Stimulated activated naive CD8-positive, alpha-beta T cell treated with anti-CD3 and anti-CD28 coated beads, Interleukin-15, Interleukin-2, amounts not matched to agents 100 U/mL and 50 U/mL, for 24 hours (primary cell): ENCODE measurements around the gene PCIF1.
"Not testable (repeated sequence)": the region's sequence is repeated elsewhere in the genome, so short reads cannot be mapped to it uniquely, and the experiment has no call there.

Experiments
- ATAC-seq: fragments of 150-1000 bp; cut with Tn5 transposase; one replicate; pipeline ENCODE4 v1.10.0; 2021
- DNase-seq: peaks from one replicate; pipeline ENCODE4 v3.0.0; 2021

PCIF1 gene

DNA sequence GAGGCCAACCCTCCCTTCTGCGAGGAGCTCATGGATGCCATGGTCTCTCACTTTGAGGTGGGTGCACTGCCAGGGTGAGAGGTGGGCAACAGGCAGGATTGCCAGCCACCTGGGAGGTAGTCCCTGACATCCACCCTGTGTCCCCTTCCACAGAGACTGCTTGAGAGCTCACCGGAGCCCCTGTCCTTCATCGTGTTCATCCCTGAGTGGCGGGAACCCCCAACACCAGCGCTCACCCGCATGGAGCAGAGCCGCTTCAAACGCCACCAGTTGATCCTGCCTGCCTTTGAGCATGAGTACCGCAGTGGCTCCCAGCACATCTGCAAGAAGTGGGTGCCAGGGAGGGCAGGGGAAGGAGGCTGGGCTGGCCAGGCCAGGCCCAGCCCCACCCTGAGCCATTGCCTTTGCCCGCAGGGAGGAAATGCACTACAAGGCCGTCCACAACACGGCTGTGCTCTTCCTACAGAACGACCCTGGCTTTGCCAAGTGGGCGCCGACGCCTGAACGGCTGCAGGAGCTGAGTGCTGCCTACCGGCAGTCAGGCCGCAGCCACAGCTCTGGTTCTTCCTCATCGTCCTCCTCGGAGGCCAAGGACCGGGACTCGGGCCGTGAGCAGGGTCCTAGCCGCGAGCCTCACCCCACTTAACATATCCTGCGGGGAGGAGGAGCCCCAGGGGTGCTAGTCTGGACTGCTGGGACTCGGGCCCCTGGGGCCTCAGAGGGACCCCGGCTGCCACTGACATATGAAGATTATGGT, 12.8 kb downstream of the PCIF1 start:
- DNase-seq (no peak), ATAC-seq (no peak)

DNA sequence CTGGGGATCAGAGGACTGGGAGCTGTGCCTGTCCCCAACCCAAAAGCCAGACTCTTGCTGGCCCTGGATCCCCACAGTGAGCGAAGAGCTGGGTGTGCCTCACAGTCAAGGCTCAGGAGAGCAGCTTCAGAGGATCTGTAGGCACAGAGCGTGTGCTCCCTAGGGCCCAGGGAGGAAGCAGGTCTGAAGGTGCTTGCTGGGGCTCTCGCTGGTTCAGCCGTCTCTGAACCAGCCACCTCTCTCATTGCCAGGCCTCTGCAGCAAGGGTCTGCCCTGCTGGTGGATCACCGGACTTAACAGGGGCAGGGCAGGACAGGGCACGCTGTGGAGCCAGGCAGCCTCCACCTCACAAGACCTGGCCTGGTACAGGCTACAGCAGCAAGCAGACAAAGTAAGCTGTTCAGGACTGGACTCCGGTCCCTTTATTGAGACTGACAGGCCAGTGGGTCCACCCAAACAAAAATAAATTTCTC, 13.8 kb downstream of the PCIF1 start:
- no peak for DNase-seq
- no peak for ATAC-seq

DNA sequence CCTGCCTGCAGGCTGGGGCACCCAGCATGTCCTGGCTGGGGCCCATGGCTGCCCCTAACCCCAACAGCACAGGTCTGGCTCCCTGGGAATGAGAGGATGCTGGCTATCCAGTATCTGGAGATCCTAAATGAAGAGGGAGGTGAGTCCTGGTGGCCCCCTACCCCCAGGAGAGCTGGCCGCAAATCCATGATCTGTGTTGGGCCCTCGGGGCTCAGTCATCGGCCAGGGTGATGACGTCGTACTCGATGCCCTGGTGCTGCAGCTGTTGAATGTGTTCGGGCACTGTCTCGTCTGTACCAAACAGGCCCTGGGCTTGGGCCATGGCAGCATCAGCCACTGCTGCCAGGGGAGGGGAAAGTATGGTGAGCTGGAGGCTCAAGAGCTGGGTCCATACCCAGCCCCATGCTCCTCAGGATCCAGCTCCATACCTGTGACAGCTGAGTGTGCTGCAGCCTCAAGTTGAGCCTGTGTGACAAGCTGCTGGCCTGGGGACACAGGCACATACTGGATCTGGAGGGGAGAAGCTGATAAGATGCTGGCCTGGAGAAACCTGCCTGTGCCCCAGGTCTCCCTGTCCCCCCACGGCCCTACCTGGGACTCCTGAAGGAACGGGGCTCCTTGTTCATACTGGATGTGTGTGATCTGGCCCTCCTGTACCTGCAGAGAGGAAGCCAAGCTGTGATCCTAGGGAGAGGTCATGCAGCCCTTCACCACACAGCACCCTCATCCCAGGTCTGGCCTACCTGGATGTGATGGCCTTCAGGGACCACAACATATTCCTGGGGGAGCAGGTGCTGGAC, 14.5 kb downstream of the PCIF1 start:
- no peak for ATAC-seq
- DNase-seq: no peak

DNA sequence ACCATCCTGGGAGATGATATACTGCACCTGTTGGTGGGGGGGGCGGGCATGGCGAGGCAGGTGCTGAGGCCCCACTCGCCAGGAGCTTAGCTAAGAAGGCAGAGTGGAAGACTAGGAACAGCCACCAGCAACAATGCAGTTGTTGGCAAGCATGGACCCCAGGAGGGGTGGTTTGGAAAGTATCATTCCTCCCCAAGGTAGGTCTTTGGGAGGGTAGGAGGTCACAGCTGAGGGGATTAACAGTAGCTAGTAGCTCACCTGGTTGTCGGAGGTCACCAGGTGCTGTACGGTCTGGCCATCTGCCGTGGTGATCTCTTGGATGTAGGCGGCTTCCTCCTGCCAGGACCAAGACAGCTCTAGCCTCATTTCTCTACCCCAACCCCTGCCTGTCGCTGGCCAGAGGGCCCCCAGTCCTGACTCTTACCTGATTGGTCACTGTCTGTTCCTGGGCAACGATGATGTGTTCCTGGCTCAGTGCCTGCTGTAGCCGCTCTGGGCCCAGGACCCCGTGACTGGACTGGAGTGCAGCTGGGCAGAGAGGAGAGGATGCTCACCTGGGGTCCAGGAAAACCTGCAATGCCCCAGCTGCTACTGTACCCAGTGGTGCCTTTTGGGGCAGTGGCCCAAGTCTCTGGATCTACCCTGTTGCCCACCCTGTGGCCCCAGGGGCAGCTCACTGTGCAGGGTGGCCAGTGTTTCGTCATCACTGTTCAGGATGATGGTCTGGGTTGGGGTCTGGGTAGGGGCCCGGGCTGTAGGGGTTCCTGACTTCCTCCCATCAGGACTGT, 15.3 kb downstream of the PCIF1 start:
- DNase-seq (no peak), ATAC-seq (no peak)

DNA sequence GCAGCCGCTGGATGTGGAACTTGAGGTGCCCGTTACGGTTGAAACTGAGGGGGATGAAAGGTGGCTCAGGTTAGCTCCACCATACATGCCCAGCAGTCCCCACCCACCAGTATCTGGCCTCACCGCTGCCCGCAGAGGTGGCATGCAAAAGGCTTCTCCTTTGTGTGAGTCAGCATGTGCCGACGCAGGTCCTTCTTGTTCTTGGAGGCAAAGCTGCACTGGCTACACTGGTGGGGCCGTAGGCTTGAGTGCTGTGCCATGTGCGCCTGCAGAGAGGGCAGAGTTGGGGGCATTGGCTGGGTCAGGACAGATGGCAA, 15.8 kb downstream of the PCIF1 start:
- DNase-seq (no peak), ATAC-seq (no peak)

DNA sequence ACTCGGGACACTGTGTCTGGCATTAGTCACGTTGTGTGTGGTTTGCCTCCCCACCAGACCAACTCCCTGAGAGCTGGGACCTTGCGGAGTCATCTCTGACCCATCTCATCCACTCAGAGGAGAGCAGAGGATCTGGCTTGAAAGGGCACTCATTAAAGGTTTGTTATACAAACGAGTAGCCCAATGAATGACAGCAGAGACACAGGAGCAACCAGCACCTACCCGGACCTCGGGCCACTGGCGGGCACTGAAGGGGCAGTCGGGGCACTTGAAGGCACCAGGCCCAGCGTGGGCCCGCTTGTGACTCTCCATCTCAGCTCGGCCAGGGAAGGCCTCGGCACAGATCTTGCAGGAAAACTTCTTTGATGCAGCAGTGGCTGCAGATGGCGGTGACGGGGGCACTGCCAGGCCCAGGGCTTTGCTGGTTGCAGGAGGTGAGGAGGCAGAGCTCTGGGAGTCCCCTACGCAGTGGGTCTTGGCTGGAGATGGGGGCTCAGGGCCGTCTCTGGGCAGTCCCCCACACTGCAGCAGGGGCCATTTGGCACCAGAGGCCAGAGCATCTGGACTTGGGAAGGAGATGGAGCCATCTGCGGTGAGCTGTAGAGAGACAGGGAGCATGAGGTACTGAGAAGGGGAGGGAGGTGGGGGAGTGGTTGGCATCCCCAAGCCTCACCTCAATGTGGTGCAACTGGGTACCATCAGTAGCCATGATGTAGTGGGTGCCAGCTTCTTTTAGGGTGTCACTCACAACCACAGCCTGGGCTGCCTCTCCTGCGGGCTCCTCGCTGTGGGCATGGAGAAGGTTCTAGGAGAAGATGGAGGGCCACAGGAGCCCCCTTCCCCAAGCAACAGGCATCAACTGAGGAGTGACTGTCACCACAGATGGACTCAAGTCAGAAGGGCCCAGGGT, 17.7 kb downstream of the PCIF1 start:
- no peak for ATAC-seq

DNA sequence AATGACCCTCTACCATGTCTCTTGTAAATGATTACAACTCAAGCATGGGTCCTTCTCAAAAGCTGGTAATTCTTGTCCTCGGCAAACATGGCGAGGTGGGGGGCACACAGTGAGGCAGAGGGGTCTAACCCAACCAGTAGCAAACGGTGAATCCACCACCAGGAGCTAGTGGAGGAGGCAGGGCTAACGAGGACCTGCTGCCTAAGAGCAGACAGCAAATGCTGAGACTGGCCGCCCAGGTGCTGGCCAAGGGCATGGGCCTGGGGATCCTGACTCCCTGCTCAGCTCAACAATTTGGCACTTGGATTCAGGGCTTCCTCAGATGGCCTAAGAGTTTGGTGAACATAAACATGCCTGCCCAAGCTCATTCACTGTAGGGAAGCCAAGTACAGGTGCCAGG, 18.4 kb downstream of the PCIF1 start:
- DNase-seq (no peak), ATAC-seq (no peak)

More for the DNA sequence above, 17.7 kb downstream of the PCIF1 start:
- no peak for DNase-seq

DNA sequence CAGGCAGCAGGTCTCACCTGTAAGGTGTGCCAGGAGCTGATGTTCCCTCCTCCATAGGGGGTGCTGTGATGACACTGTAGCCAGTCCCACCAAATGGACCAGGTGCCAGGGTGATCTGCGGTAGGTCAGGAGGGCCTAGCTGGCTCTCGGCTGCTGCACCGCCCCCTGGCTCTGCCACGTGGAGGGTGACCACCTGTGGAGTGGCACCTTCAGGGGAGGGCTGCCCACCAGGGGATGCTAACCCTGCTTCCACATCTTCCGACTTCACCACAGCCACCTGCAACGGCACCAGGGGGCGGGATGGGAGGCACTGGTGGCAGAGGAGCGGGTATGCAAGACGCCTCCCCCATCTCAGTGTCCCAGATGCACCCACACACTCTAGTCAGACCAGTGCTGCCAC, 19.2 kb downstream of the PCIF1 start:
- ATAC-seq (no peak), DNase-seq (no peak)

DNA sequence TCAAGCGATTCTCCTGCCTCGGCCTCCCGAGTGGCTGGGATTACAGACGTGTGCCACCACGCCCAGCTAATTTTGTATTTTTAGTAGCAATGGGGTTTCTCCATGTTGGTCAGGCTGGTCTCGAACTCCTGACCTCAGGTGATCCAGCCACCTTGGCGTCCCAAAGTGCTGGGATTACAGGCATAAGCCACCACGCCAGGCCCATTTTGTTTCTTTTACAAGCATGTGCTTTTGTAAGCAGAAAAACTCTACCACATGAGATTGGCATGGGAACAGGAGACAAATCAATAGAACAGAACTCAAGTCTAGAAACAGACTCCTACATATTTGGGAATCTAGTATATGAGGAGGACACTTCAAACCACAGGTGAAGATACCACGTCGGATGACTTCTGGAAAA, 21.8 kb downstream of the PCIF1 start:
- not testable (repeated sequence) for ATAC-seq

DNA sequence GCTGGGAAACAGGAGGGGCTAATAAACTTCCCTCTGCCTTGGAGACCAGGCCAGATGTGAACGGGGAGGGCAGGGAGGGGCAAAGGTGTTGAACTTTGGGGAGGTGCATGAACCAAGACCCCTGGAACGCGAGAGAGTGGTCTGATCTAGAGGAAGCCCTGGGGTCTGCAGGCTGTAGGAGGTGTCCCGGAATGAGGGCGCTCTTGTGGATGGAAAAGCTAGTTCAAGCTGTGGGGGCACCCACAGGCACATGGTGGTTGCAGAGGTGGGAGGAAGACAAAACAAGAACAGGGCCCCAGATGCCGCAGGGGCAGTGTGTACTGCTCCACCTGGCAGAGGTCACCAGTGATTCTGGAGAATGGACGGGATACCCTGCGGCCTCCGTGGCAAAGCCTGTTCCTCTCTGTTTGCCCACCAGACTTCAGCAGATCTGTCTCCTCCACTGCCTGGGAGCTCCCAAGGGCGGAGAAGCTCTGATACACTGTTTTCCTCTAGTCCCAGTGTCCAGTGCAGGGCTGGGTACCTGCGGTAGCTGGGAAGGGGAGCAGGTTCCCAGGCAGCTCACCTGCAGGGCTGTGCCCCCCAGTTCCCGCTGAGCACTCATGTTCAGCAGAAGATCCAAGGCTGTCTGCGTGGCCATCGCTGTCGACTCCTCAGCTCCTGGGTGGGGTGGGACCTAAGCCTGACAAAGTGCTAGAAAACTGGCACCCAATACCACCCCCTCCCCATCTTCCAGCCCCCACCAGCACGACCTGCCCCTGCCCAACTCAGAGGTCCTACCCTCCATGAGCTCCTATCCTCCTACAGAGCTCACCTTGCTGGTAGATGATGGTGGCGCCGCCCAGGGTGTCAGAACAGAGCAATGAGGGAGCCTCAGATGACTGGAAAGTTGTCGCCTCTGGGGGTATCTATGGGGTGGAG, 22.8 kb downstream of the PCIF1 start:
- DNase-seq (no peak), ATAC-seq (no peak)

More for the DNA sequence above, 21.8 kb downstream of the PCIF1 start:
- not testable (repeated sequence) for DNase-seq

DNA sequence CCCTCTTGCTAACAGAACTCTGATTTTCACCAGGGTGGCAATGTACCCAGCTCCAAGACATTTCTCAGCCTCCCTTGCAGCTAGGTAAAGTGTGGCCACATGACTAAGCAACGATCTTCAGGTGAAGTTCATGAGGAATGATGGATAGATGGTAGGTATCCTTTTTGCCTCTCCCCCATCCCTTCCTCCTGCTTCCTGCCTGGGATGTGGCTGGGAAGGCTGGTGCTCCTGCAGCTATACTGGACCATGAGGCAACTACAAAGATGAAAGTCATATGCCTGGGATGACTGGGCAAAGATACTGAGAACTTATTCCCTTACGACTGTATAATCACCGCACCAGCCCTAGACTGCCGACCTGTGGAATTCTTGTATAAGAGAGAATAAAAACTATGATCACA, 24.1 kb downstream of the PCIF1 start:
- DNase-seq: no peak

DNA sequence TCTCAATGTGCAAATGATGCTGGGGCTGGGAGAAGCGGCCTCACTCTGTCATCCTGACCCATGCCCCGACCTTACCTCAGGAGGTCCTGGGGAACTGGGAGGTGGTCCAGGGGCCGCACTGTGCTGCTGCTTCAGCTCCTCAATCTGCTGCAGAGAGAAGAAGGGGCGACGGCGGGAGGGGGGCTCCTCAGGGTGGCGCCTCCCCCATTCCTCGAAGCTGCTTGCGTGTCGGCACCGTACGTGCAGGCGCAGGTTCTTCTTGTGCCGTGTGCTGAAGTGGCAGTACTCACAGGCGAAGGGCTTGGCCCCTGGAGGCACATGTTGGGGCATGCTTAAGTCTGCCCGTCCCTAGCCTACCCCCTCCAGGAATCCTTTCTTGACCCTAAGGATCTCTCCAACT, 24.6 kb downstream of the PCIF1 start:
- DNase-seq (no peak), ATAC-seq (no peak)

More for the DNA sequence above, 24.1 kb downstream of the PCIF1 start:
- no peak for ATAC-seq

DNA sequence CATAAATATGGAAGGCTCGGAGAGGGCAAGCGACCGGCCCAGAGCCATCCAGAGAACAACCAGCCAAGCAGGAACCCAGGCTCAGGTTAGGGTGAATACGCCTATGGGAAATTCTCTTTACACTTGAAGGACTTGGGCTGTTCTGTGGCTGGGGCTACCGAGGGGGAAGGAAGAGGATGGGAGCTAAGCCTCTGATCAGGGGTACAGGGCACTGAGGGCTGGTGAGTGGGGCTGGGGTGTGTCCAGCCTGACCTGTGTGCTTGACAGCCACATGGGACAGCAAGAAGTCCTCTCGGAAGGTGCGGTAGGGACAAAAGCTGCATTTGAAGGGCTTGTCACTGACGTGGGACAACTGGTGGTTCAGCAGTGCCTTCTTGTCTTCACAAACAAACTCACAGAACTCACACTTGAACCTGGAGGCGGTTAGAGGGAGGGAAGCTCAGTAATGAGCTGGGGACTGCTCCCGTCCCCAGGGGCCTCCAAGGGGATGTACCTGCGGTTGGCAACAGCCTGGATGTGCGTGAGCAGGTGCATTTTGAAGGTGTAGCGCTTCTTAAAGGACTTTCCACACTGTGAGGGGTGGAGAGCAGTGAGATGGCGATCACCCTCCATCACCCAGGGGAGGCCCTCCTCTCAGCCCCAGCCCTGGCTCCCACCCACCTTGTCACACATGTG, 25.6 kb downstream of the PCIF1 start:
- DNase-seq (no peak), ATAC-seq (no peak)

DNA sequence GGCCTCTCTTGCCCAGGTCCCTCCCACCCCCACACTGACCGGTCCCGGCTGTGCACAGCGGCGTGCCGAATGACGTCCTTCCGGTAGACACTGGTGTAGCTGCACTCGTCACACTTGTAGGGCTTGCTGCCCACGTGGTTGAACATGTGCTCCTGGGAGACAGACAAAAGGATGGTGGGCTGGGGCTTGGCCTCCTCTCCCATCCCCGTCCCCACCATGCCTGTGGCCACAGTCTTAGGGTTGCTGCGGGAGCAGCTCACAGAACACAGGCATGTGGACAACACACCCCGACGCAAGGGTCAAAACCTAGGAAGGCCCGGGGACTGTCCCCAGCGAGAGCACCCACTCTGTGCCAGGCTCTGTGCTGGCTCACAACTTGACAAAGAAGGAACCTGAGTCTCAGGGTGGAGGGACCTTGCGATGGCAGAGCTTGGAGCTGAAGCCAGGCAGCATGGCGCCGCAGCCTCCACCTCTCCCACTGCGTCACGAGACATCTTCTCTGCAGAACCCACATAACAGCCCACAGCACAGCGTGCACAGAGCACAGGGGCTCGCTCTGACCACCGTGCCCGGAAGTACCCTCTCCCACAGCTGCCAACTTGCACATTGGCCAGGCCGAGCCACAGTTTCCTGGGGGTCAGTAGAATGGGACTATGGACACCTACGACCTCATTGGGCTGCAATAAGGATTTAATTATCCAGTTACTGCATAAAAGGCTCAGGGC, 27.7 kb downstream of the PCIF1 start:
- ATAC-seq (no peak), DNase-seq (no peak)

DNA sequence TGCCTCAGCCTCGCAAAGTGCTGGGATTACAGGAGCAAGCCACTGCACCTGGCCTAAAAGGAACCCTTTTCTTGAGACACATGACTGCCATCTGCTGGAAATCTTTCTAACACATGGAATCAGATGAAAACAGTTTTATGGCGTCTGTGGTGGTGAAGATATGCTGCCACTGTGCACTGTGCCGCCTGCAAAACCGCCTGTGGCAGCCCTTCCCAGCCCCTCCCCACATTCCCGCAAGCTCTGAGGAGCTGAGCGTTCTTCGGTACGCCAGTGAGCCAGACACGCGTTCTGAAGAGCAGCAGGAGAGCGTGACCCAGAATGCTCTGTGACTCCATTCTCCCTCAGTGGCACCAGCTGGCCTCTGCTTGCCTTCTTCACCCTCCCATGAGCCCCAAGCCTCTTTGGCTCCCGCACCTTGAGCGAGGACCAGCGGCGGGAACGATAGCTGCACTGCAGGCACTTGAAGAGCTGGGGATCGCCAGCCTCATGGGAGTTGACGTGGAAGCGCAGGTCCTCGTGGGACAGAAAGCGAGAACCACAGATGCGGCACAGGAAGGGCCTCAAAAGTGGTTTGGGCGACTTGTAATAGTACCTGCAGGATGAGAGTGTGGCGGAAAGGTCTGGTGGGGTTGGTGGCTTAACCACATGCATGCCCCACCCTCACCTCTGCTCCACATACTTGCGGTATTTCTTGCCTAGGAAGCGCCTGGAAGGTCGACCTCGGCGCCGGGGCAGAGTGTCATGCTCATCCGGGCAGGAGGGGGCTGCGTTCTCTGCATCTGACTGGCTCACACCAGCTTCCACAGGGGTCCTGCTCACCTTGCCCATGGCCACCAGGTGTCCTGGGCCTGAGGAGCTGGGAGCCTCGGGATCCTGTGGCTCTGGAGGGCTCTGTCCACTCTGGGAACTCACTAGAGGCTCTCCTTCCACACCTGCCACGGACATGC, 28.8 kb downstream of the PCIF1 start:
- ATAC-seq (no peak), DNase-seq (no peak)

DNA sequence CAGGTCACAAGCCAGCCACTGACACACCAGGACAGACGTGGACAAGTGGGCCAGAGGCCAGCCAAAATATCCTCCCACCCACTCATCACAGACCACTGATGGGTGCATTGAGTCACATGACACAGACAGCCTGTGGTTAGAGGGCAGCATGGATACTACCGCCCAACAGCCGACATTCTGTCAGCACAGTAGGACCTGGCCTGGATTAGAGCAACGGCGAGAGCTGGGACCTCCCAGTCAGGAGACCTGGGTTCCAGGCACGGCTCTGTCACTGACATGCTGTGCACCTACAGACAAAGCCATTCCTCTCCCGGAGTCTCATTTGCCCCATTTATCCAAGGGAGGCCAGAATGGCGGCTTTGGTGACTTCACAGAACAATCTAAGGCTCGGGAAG, 29.5 kb downstream of the PCIF1 start:
- ATAC-seq (no peak), DNase-seq (no peak)

DNA sequence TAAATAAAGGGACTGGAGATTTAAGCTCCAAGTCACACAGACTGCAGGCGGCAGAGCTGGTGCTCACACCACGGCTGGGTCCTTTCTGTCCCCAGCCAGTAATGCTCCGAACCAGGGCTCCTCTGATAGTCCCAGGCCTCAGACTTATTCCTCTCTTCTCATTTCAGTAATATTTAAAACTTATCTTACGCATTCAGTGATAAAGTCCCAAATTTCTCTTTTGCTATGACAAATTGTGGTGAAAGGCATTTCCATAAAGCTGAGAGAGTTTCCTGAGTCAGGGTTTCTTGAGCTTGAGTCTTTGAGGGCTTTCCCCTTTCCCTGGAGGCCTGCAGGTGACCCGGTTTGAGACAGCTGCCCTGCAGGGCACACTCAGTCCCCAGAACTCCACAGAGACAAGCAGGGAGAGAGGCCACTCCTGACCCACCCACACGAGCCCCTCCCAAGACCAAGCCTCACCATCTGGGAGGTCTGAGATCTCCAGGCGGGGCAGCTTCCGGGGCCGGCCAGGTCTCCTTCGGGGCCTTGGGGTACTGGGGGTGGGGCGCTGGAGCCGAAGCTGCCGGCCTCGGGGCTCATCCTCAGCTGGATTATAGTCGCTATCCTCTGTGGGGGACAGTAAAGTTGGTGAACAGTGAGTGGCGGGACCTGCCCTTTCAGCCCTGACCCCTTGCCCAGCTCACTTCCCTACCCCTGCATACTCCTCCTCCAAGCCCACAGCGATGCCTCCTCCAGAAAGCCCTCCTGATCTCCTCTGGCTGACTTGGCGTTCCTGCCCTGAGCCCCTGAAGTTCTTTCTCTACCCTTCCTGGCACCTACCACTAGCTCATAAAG, 30.9 kb downstream of the PCIF1 start:
- no peak for ATAC-seq
- DNase-seq: no peak
